HG02870 (cell line): ENCODE data around the gene GPHA2.

ENCODE experiments used
- ATAC-seq: cut with Tn5 transposase; IDR thresholded peaks from one replicate; pipeline ENCODE4 v1.9.1; 2021; ENCODE audit warnings: mild to moderate bottlenecking, moderate library complexity; ENCODE audit not compliant: unreplicated experiment

Gene GPHA2

GRCh38 chr11:64911689-64912088 lies 24.0 kb downstream of the GPHA2 start:
- ATAC-seq = no peak

DNA sequence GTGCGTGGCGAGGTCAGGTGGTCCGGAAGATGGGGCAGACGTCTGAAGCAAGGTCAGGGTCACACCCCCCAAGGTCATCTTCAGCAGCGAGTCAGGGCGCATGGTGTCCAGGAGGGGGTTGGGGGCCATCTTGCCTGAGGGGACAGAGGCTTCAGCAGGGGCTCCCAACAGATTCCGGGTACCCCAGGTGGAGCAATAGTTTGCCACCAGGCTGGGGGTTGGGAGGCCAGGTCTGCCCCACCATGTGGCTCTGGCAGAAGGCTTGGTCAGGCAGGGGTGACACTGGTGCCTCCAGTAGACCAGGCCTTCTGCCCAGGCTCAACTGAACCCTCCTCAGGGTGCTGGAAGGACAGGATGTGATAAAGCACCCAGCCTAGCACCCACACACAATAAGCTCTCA lies 24.6 kb downstream of the GPHA2 start:
- no peak for ATAC-seq

DNA sequence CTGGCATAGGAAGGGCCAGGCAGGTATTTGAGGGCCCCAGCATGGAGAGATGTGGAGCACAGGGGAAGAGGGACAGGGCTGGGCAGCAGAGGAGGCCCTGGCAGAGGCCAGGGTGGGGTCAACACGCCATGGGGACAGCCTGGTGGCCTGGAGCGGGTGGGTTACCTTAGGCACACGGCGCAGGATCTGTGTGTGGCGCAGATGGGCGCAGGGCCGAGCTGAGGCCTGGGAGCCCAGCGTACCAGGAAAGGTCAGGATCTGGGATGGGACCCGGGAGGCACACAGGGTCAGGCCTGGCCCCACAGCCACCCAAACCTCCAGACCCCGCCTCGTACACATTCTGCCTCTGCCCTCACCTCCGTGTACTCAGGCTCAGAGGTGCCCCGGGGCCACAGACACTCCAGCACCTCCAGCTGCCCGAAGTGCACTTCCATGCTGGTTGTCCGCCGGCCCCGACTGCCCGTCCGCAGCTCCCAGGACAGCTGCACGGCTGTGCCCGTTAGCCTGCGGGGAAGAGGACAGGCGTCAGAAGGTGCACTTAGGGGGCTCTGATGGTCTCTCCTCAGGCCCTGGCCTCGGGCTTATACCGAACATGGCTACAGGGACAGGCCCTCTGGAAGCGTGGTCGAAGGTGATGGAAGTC lies 25.1 kb downstream of the GPHA2 start:
- no peak for ATAC-seq

DNA sequence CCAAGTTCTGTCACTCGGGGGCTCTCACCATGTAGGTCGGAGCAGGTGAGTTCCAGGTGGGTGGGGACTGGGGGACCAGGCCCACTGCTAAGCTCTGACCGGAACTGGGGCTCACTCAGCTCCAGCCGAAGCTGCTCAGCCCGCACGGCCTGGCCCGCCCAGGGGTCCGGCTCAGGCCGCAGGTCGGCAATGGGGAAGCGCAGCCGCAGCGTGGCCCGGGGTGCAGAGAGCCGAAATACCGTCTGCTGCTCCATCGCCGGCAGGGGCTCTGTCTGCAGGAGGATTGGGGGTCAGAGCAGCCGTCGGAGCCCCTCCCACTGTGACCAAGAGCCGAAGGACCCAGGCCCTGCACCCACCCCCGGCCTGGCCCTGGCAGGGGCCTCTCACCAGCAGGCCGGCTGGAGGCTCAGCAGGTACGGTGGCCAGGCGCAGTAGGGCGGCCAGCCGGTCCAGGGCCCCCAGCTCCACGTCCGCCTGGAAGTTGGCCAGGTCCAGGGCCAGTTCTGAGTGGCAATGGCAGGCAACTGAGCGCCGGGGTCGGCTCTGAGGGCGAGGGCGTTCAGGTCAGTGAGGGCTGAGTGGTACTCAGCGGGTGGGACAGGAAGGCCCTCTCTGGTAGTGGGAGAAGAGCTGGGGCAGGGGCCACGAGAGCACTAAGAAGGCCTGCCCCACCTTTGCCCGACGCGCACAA lies 25.9 kb downstream of the GPHA2 start:
- no peak for ATAC-seq

DNA sequence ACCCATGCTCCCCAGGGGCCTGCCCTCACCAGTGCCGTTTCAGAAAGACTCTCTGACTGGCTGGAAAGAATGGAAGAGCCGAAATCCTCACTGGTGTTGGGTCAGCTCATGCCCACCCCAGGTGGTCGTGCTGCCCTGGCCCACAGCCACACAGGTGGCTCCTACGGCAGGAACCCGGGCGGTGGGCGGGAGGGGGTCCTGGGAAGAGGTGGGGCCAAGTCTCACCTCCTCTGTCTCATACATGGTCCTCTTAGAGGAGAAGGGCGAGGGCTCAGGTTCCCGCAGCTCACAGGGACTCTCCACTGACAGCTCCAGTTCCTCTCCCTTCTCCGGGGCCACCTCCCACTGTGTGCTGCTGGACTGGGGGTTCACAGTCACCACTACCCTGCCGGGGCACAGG lies 26.9 kb downstream of the GPHA2 start:
- no peak for ATAC-seq

DNA sequence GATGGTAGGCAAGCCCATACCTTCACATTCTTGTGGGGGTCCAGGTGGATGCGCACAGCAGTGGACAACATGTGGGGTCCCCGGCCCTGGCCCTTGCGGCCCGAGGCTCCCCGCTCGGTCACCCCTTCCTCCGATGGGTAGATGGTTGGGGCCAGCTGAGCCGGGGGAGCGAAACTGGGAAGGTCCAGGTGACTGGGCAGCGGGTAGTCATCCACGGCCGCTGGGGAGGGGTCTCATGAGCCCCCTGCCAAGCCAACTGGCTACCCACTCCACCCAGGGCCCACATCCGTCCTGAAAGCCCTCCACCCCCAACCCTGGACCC lies 29.4 kb downstream of the GPHA2 start:
- no peak for ATAC-seq

DNA sequence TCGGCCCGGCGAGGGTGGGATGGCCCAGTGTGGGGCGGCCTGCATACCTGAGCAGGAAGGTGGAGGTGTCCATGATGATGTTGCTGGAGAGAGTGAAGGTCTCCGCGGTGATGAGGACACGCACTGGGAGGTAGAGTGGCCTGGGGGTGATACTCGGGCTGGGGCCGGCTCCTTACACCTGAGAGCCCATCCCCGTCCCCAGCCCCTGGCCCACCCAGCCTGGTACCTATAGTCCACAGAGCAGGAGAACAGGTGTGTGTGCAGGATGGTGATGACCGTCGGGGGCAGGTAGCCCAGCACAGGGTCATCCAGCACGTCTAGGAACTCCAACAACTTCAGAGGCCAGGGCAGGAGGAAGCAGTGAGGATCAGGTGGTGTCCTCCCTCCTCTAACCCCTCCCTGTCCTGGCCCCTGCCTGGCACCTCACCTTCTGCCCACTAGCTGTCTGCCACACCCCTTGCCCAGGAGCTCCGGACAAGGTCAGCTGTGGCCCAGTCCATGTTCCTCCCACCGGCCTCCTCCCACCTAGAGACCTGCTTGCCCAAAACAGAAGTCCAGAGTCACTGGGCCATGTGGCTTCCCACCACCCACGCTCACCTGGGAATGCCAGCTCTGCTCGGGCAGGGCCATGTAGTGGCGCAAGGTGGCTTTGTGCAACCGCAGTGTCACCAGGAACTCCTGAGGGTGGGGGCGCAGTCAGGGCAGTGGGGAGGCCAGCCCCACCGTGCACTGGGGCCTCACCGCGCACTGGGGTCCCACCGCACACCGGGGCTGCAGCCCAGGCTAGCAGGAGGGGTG lies 30.0 kb downstream of the GPHA2 start:
- ATAC-seq = no peak

GRCh38 chr11:64903291-64903833 lies 32.3 kb downstream of the GPHA2 start:
- ATAC-seq = no peak

DNA sequence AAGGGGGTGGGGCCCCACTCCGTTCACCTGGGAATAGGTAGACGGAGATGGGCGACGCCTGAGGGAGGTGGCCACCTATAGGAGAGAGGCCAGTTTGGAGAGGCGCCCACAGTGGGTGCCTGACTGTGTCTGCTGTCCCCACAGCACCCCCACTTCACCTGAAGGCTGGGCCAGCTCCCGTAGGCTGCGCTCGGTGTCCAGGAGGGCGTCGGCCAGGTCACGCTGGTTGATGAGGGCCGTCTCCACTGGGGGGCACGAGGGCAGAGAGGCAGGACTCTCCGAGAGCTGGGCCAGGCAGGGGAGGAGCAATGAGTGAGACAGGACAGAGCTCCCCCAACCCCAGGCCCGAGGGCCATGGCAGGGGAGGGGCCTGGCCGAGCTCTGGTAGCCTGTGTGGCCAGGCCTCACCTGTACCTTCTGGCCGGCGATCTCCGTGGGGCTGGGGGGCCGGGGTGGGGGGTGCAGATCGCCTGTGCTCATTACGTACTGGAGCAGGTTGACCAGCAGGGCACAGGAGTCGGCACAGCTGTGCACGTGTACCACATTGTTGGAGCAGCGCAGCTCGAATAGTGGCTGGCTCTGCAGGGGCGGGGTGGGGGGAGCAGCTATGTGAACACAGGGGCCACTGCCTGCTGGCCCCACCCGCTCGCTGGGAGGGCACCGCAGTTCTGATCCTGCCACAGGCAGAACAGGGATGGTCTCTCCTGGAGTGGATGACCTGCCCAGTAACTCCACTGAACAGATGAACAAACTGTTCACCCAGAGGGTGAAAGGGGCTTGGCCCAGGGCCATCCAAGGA lies 33.4 kb downstream of the GPHA2 start:
- no peak for ATAC-seq

DNA sequence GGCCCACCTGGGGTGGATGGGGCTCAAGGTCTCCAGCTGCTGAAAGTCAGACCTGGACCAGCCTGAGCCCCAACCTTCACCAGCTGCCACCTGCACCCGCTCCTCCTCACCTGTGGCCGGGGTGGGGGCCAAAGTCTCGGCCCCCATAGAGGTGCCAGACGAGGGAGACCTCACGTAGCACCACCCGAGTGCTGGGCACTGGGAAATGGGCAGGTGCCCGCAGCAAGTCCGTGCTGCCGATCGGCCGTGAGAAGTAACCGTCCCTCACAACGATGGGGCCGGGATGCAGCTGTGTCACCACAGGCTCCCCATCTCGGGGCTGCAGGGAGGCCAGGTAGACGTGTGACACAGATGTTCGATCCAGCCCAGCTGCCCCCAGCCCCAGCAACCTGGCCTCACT lies 34.9 kb downstream of the GPHA2 start:
- ATAC-seq = no peak

GRCh38 chr11:64900263-64900678 lies 35.4 kb downstream of the GPHA2 start:
- no peak for ATAC-seq

GRCh38 chr11:64898541-64898940 lies 37.2 kb downstream of the GPHA2 start:
- no peak for ATAC-seq

- no peak for ATAC-seq
Measured at GRCh38 chr11:64898076-64898445, 37.6 kb downstream of the GPHA2 start.

DNA sequence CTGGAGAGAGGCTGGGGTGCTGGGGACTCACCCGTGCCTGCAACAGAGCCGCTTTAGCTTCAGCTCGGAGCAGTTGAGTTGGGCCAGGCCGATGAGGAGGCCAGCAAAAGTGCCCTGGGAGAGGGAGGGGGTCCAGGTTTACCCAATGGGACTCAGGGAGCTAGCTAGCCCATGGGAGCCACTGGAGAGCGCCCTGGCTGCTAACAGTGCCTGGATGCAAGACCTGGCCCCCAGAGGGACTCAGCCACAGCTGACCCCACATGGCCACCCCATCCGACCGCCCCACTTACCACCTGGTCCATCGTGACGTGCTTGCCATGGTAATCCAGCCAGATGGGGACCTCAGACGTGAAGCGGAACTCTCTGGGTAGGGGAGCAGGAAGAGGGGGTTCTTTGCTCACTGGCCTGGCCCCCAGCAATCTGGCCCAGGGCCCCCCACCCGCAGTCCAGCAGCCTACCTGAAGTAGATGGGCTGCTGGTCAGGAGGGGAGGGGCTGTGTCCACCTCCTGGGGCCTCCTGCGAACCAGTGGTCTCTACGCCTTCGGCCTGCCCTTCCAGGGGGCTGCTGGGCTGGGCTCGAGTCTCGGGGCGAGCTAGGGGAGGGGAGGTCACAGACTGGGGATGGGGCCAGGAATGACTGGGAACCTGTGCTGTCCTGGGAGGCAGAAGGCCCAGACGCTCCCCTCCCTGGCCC lies 38.2 kb downstream of the GPHA2 start:
- ATAC-seq = no peak

GRCh38 chr11:64896448-64897022 lies 39.2 kb downstream of the GPHA2 start:
- ATAC-seq = no peak

GRCh38 chr11:64894812-64895452 lies 40.8 kb downstream of the GPHA2 start:
- no peak for ATAC-seq

DNA sequence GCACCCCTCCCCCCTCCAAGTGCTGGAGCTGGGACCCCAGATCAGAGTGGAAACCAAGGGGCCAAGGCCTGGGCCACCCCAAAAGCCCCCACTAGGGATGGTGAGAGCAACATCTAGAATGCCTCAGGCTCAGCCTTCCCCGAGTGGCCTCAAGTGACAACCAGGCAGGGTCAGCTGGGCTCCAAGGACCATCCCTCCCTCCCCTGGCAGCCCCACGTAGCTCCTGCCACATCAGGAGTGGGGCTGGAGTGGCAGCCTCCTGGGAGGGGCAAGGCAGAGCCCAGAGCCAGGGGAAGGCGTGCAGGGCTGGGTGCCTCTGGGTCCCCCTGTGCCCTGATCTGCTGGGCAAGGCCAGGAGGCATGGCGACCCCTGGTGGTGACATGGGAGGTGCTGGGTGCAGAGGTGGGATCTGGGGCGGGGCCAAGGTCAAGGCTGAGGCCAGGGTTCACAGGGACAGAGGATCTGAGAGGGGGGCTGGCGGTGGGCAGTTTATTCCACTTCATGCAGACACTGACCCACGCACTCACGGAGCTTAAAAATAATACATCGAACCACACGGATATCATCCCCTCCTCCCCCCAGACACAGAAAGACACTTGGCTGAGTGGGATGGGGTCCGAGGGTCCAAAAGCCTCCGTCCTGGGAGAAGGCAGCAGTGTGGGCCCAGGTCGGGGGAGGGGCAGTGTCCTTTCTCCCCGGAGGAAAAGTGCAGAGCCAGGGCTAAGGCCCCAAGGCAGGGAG lies 41.5 kb downstream of the GPHA2 start:
- no peak for ATAC-seq

- no peak for ATAC-seq
Measured at GRCh38 chr11:64893194-64894069, 42.3 kb downstream of the GPHA2 start.
